ENCODE results near the gene OR6B1.

GRCh38 chr7:144024213-144024612 is 24.1 kb downstream of the OR6B1 start:
- no peak for TF ChIP-seq PKNOX1 (IDR thresholded peaks at IDR 0.05)
- TF ChIP-seq TARDBP (IDR thresholded peaks at IDR 0.05) = no peak
- no peak for TF ChIP-seq BHLHE40 (IDR thresholded peaks at IDR 0.05; ENCODE audit: borderline replicate concordance)
- no peak for TF ChIP-seq FOXK2 (IDR thresholded peaks at IDR 0.05)
- TF ChIP-seq FOXM1 (IDR thresholded peaks at IDR 0.05; ENCODE audit: borderline replicate concordance) = no peak
- TF ChIP-seq SP1 (IDR thresholded peaks at IDR 0.05) = no peak
- no peak for TF ChIP-seq ZNF384 (IDR thresholded peaks at IDR 0.05)
